HEK293 (cell line): ENCODE results near the gene NINJ1.
"Not testable (repeated sequence)": the region's sequence is repeated elsewhere in the genome, so short reads cannot be mapped to it uniquely, and the experiment has no call there.

Experiments used
- CTCF ChIA-PET: fragments of 350-600 bp; formaldehyde crosslinking; extraction: SDS; loops from one replicate; lab custom pipeline; 2021; ENCODE audit warnings: antibody characterized with exemption; lab: Yijun Ruan, JAX
- POLR2A ChIA-PET: fragments of 300-600 bp; formaldehyde crosslinking; extraction: SDS; loops from one replicate; lab custom pipeline; 2020; ENCODE audit warnings: antibody characterized with exemption, inconsistent platforms; lab: Yijun Ruan, JAX
- H3K27ac ChIP-seq: fragments of 200-500 bp; sonication (Bioruptor generic); 2 replicates; pipeline ENCODE4 v1.5.1; 2014; ENCODE audit warnings: low read depth, low read length, control low read depth, inconsistent platforms; ENCODE audit errors: extremely low read depth
- H3K36me3 ChIP-seq, 2 experiments: fragments of 200-500 bp in 1 of 2; sonication (Bioruptor generic) in 1 of 2; 1 replicate in 1 of 2; 2 replicates in 1 of 2; pipeline ENCODE4 v1.5.1; 2014 to 2017; ENCODE audit warnings: inconsistent platforms in 2 of 2, low read length in 2 of 2; ENCODE audit not compliant: control insufficient read depth in 2 of 2, insufficient read depth in 1 of 2
- H3K4me1 ChIP-seq: fragments of 200-500 bp; sonication (Bioruptor generic); 2 replicates; pipeline ENCODE4 v1.5.1; 2014; ENCODE audit warnings: mild to moderate bottlenecking, low read length, inconsistent platforms; ENCODE audit not compliant: control insufficient read depth, insufficient read depth
- H3K4me3 ChIP-seq: 2 replicates; pipeline ENCODE4 v1.5.1; 2011; ENCODE audit warnings: low read depth, mild to moderate bottlenecking, control low read depth, low read length, moderate library complexity
- H3K9me3 ChIP-seq: fragments of 200-500 bp; sonication (Bioruptor generic); 2 replicates; pipeline ENCODE4 v1.5.1; 2014; ENCODE audit warnings: low read depth, low read length, inconsistent platforms; ENCODE audit not compliant: control insufficient read depth, insufficient read depth
- KLF17 ChIP-seq: fragments of 450-650 bp; formaldehyde crosslinking; IDR thresholded peaks from 2 replicates; pipeline ENCODE4 v1.5.1; 2016; ENCODE audit warnings: missing biosample characterization, missing genetic modification characterization
- OSR2 ChIP-seq: fragments of 450-650 bp; formaldehyde crosslinking; IDR thresholded peaks from 2 replicates; pipeline ENCODE4 v1.5.1; 2016; ENCODE audit warnings: missing biosample characterization, missing genetic modification characterization
- PRDM10 ChIP-seq: fragments of 450-650 bp; formaldehyde crosslinking; IDR thresholded peaks from 2 replicates; pipeline ENCODE4 v1.5.1; 2016; ENCODE audit warnings: missing biosample characterization, missing genetic modification characterization
- REPIN1 ChIP-seq: fragments of 450-650 bp; formaldehyde crosslinking; IDR thresholded peaks from 2 replicates; pipeline ENCODE4 v1.5.1; 2017; ENCODE audit warnings: missing biosample characterization, missing genetic modification characterization, low read depth
- SCRT2 ChIP-seq: fragments of 450-650 bp; formaldehyde crosslinking; IDR thresholded peaks from 2 replicates; pipeline ENCODE4 v1.5.1; 2016; ENCODE audit warnings: missing biosample characterization, missing genetic modification characterization
- TCF7L2 ChIP-seq: IDR thresholded peaks from 2 replicates; pipeline ENCODE4 v1.6.1; 2011; ENCODE audit warnings: low read depth, mild to moderate bottlenecking, inconsistent platforms, low read length, moderate library complexity, borderline replicate concordance
- ZBTB20 ChIP-seq: fragments of 450-650 bp; formaldehyde crosslinking; IDR thresholded peaks from 2 replicates; pipeline ENCODE4 v1.5.1; 2016; ENCODE audit warnings: missing biosample characterization, missing genetic modification characterization
- ZBTB8A ChIP-seq: fragments of 450-650 bp; formaldehyde crosslinking; IDR thresholded peaks from 2 replicates; pipeline ENCODE4 v1.5.1; 2016; ENCODE audit warnings: missing biosample characterization, missing genetic modification characterization
- ZFP3 ChIP-seq: fragments of 450-650 bp; formaldehyde crosslinking; IDR thresholded peaks from 2 replicates; pipeline ENCODE4 v1.5.1; 2016; ENCODE audit warnings: low read depth, missing biosample characterization, missing genetic modification characterization
- ZFP41 ChIP-seq: fragments of 450-650 bp; formaldehyde crosslinking; IDR thresholded peaks from 2 replicates; pipeline ENCODE4 v1.5.1; 2016; ENCODE audit warnings: missing biosample characterization, missing genetic modification characterization, borderline replicate concordance
- ZNF138 ChIP-seq: fragments of 450-650 bp; formaldehyde crosslinking; IDR thresholded peaks from 2 replicates; pipeline ENCODE4 v1.5.1; 2016; ENCODE audit warnings: missing biosample characterization, missing genetic modification characterization, borderline replicate concordance
- ZNF280C ChIP-seq: fragments of 450-650 bp; formaldehyde crosslinking; IDR thresholded peaks from 2 replicates; pipeline ENCODE4 v1.5.1; 2016; ENCODE audit warnings: missing biosample characterization, missing genetic modification characterization
- ZNF292 ChIP-seq: fragments of 450-650 bp; formaldehyde crosslinking; IDR thresholded peaks from 2 replicates; pipeline ENCODE4 v1.5.1; 2016; ENCODE audit warnings: low read depth, missing biosample characterization, missing genetic modification characterization, borderline replicate concordance
- ZNF350 ChIP-seq: fragments of 450-650 bp; formaldehyde crosslinking; IDR thresholded peaks from 2 replicates; pipeline ENCODE4 v1.5.0; 2017; ENCODE audit warnings: missing biosample characterization, mild to moderate bottlenecking, missing genetic modification characterization
- ZNF501 ChIP-seq: fragments of 450-650 bp; formaldehyde crosslinking; IDR thresholded peaks from 2 replicates; pipeline ENCODE4 v1.5.1; 2016; ENCODE audit warnings: missing biosample characterization, missing genetic modification characterization
- ZNF580 ChIP-seq: fragments of 450-650 bp; formaldehyde crosslinking; IDR thresholded peaks from 2 replicates; pipeline ENCODE4 v1.5.1; 2016; ENCODE audit warnings: missing biosample characterization, missing genetic modification characterization
- ZNF623 ChIP-seq: fragments of 450-650 bp; formaldehyde crosslinking; IDR thresholded peaks from 2 replicates; pipeline ENCODE4 v1.5.1; 2016; ENCODE audit warnings: missing biosample characterization, missing genetic modification characterization
- ZNF747 ChIP-seq: fragments of 450-650 bp; formaldehyde crosslinking; IDR thresholded peaks from 2 replicates; pipeline ENCODE4 v1.5.1; 2016; ENCODE audit warnings: missing biosample characterization, missing genetic modification characterization
- ZNF785 ChIP-seq: fragments of 450-650 bp; formaldehyde crosslinking; IDR thresholded peaks from 2 replicates; pipeline ENCODE4 v1.5.1; 2016; ENCODE audit warnings: missing biosample characterization, missing genetic modification characterization
- ZNF792 ChIP-seq: fragments of 450-650 bp; formaldehyde crosslinking; IDR thresholded peaks from 2 replicates; pipeline ENCODE4 v1.5.1; 2016; ENCODE audit warnings: missing biosample characterization, missing genetic modification characterization

NINJ1 gene

GRCh38 chr9:93105620-93106019, 28.4 kb downstream of the NINJ1 start (continued):
- no peak for TF ChIP-seq PRDM10 (tag by site-specific recombination)
- TF ChIP-seq ZNF138 (tag by site-specific recombination) = no peak
- TF ChIP-seq TCF7L2 = no peak
- no peak for TF ChIP-seq ZNF292 (tag by site-specific recombination)
- TF ChIP-seq ZNF580 (tag by site-specific recombination) = no peak
- TF ChIP-seq ZNF280C (tag by site-specific recombination) = no peak
- no peak for TF ChIP-seq ZNF623 (tag by site-specific recombination)
- no peak for TF ChIP-seq SCRT2 (tag by site-specific recombination)
- no peak for TF ChIP-seq ZFP41 (tag by site-specific recombination)

GRCh38 chr9:93101086-93101485, 33.0 kb downstream of the NINJ1 start:
- CTCF ChIA-PET = interaction anchor here (0.6 to 0.7 kb wide), 4 partner anchors 26 to 228 kb away, joined by 3 to 5 read pairs (median 4); no protein-coding TSS in a partner anchor
- POLR2A ChIA-PET, H3K27ac ChIP-seq, H3K9me3 ChIP-seq, H3K36me3 ChIP-seq, H3K4me3 ChIP-seq, H3K4me1 ChIP-seq: not testable (repeated sequence)

- CTCF ChIA-PET = no interaction called here
- TF ChIP-seq REPIN1 (tag by site-specific recombination) = no peak
- TF ChIP-seq ZNF138 (tag by site-specific recombination) = no peak
- no peak for TF ChIP-seq ZFP41 (tag by site-specific recombination)
- TF ChIP-seq KLF17 (tag by site-specific recombination) = no peak
- no peak for TF ChIP-seq ZNF792 (tag by site-specific recombination)
- no peak for TF ChIP-seq TCF7L2
- TF ChIP-seq ZBTB20 (tag by site-specific recombination) = no peak
- no peak for TF ChIP-seq ZFP3
- TF ChIP-seq ZNF501 = no peak
- TF ChIP-seq ZNF350 (tag by site-specific recombination) = no peak
- no peak for TF ChIP-seq OSR2 (tag by site-specific recombination)
- TF ChIP-seq ZNF785 (tag by site-specific recombination) = no peak
- TF ChIP-seq ZBTB8A = no peak
- TF ChIP-seq ZNF747 (tag by site-specific recombination) = no peak
- Histone ChIP-seq H3K36me3 (no peaks in the 10 kb centered on the region; a peak in 1 of 3 replicates), H3K9me3 (no peaks in the 10 kb centered on the region; the same call in 1 of the 2 replicates), H3K27ac (no peak overlapping the region), H3K4me3 (no peak overlapping the region), H3K4me1 (peaks cover 2% of the 10 kb centered on the region; the same call in 1 of the 2 replicates)
- POLR2A ChIA-PET = no interaction called here
Observed at GRCh38 chr9:93100276-93100636, 33.8 kb downstream of the NINJ1 start.
